OCI-LY1 (cell line): ENCODE results near the gene TOM1L2.

ENCODE experiments used
- H2AFZ ChIP-seq: fragments of 200-600 bp; sonication (generic), shearing (Covaris generic); 2 replicates; pipeline ENCODE4 v1.6.0; 2014; ENCODE audit warnings: antibody characterized with exemption, mild to moderate bottlenecking, low read length
- H3F3A ChIP-seq: fragments of 200-600 bp; sonication (generic), shearing (Covaris generic); 2 replicates; pipeline ENCODE4 v1.6.0; 2014; ENCODE audit warnings: mild to moderate bottlenecking, antibody characterized with exemption, low read length, moderate library complexity; ENCODE audit not compliant: insufficient read depth
- H3K27ac ChIP-seq: fragments of 200-600 bp; sonication (generic); 2 replicates; pipeline ENCODE4 v1.5.1; 2014; ENCODE audit warnings: low read length, mixed run types, mild to moderate bottlenecking, low read depth; ENCODE audit not compliant: poor library complexity, severe bottlenecking
- H3K27me3 ChIP-seq: fragments of 200-600 bp; sonication (generic); 2 replicates; pipeline ENCODE4 v1.6.0; 2014; ENCODE audit warnings: antibody characterized with exemption, mild to moderate bottlenecking, low read length, moderate library complexity; ENCODE audit not compliant: insufficient read depth
- H3K36me3 ChIP-seq: fragments of 200-600 bp; sonication (generic); 2 replicates; pipeline ENCODE4 v1.6.1; 2014; ENCODE audit warnings: mild to moderate bottlenecking, antibody characterized with exemption, low read length, moderate library complexity, mixed read lengths; ENCODE audit not compliant: insufficient read depth
- H3K4me1 ChIP-seq: fragments of 200-600 bp; sonication (generic); 2 replicates; pipeline ENCODE4 v1.5.1; 2014; ENCODE audit warnings: mild to moderate bottlenecking, low read length, moderate library complexity; ENCODE audit not compliant: insufficient read depth, severe bottlenecking
- H3K4me2 ChIP-seq: fragments of 200-600 bp; sonication (generic), shearing (Covaris generic); 2 replicates; pipeline ENCODE4 v1.6.1; 2014; ENCODE audit warnings: low read length
- H3K4me3 ChIP-seq: fragments of 200-600 bp; sonication (generic); 2 replicates; pipeline ENCODE4 v1.5.1; 2014; ENCODE audit warnings: low read length, low read depth, mild to moderate bottlenecking, mixed read lengths; ENCODE audit not compliant: poor library complexity, severe bottlenecking
- H3K79me2 ChIP-seq: fragments of 200-600 bp; shearing (Covaris generic); 2 replicates; pipeline ENCODE4 v1.6.1; 2016; ENCODE audit warnings: mixed run types, low read length, mixed read lengths; ENCODE audit not compliant: insufficient read depth
- H3K9ac ChIP-seq: fragments of 200-600 bp; sonication (generic), shearing (Covaris generic); 2 replicates; pipeline ENCODE4 v1.6.1; 2014; ENCODE audit warnings: mild to moderate bottlenecking, low read length, mixed read lengths
- H3K9me2 ChIP-seq: fragments of 200-600 bp; sonication (generic), shearing (Covaris generic); 2 replicates; pipeline ENCODE4 v1.6.1; 2014; ENCODE audit warnings: low read depth, mild to moderate bottlenecking, low read length, mixed read lengths
- H3K9me3 ChIP-seq: fragments of 200-600 bp; shearing (Covaris generic); 2 replicates; pipeline ENCODE4 v1.6.1; 2014; ENCODE audit warnings: low read length, mixed read lengths
- H4K20me1 ChIP-seq: fragments of 200-600 bp; sonication (generic), shearing (Covaris generic); 2 replicates; pipeline ENCODE4 v1.6.0; 2016; ENCODE audit warnings: mild to moderate bottlenecking, low read length; ENCODE audit not compliant: insufficient read depth
- CTCF ChIP-seq: fragments of 200-600 bp; sonication (generic), shearing (Covaris generic); IDR thresholded peaks from 2 replicates; pipeline ENCODE4 v1.5.1; 2017; ENCODE audit warnings: mild to moderate bottlenecking, antibody characterized with exemption, low read length, moderate library complexity, mixed read lengths
- EZH2 ChIP-seq: fragments of 200-600 bp; sonication (generic), shearing (Covaris generic); IDR thresholded peaks from 2 replicates; pipeline ENCODE4 v1.8.0; 2017; ENCODE audit warnings: borderline replicate concordance, mixed run types, mild to moderate bottlenecking, antibody characterized with exemption, low read length, moderate library complexity, mixed read lengths

TOM1L2 gene

GRCh38 chr17:18004345-18004744 lies 32.1 kb upstream of the TOM1L2 start:
- Histone ChIP-seq H3K79me2 (no peaks in the 10 kb centered on the region), H3K4me2 (no peak overlapping the region), H3K9ac (no peak overlapping the region), H4K20me1 (no peaks in the 10 kb centered on the region), H3K4me3 (no peak overlapping the region), H3K27ac (no peak overlapping the region), H3K9me3 (no peaks in the 10 kb centered on the region), H3K36me3 (peaks cover 22% of the 10 kb centered on the region; the same call in 1 of the 2 replicates), H3K4me1 (no peaks in the 10 kb centered on the region), H2AFZ (no peak overlapping the region), H3F3A (no peaks in the 10 kb centered on the region), H3K9me2 (no peaks in the 10 kb centered on the region), H3K27me3 (no peaks in the 10 kb centered on the region)
- no peak for TF ChIP-seq EZH2

GRCh38 chr17:18002171-18002570 lies 30.0 kb upstream of the TOM1L2 start:
- H3K4me1 ChIP-seq, result no peaks in the 10 kb centered on the region
- H3K27ac ChIP-seq, result no peak overlapping the region
- no peak overlapping the region for H2AFZ ChIP-seq
- H4K20me1 ChIP-seq, result no peaks in the 10 kb centered on the region
- TF ChIP-seq CTCF (no peak), EZH2 (no peak)
- no peaks in the 10 kb centered on the region for H3F3A ChIP-seq
- H3K79me2 ChIP-seq, result no peaks in the 10 kb centered on the region
- no peaks in the 10 kb centered on the region for H3K27me3 ChIP-seq
- H3K4me3 ChIP-seq, result no peak overlapping the region
- H3K4me2 ChIP-seq, result no peak overlapping the region
- H3K9me3 ChIP-seq, result no peaks in the 10 kb centered on the region
- H3K36me3 ChIP-seq, result 0 out of 2 replicates have a peak, but pooled peaks cover 9% of the 10 kb centered on the region
- H3K9ac ChIP-seq, result no peak overlapping the region
- H3K9me2 ChIP-seq, result no peaks in the 10 kb centered on the region

- Histone ChIP-seq H3K9ac (no peak overlapping the region), H3K4me1 (no peaks in the 10 kb centered on the region), H3K27ac (no peak overlapping the region), H3K27me3 (no peaks in the 10 kb centered on the region), H3F3A (no peaks in the 10 kb centered on the region), H3K4me3 (no peak overlapping the region), H3K9me2 (no peaks in the 10 kb centered on the region), H3K4me2 (no peak overlapping the region), H4K20me1 (no peaks in the 10 kb centered on the region), H3K9me3 (no peaks in the 10 kb centered on the region), H2AFZ (no peak overlapping the region), H3K79me2 (no peaks in the 10 kb centered on the region), H3K36me3 (no peaks in the 10 kb centered on the region)
- TF ChIP-seq EZH2, result no peak
- TF ChIP-seq CTCF, result no peak
These were observed 27.8 kb upstream of the TOM1L2 start for GRCh38 chr17:18000030-18000408.

- no peaks in the 10 kb centered on the region for H3K9me2 ChIP-seq
- H4K20me1 ChIP-seq, result no peaks in the 10 kb centered on the region
- no peaks in the 10 kb centered on the region for H3K9me3 ChIP-seq
- no peak overlapping the region for H3K4me2 ChIP-seq
- no peak overlapping the region for H3K4me3 ChIP-seq
- H3K36me3 ChIP-seq, result no peaks in the 10 kb centered on the region
- no peaks in the 10 kb centered on the region for H3F3A ChIP-seq
- H3K27me3 ChIP-seq, result no peaks in the 10 kb centered on the region
- no peak overlapping the region for H3K27ac ChIP-seq
- H2AFZ ChIP-seq, result no peak overlapping the region
- H3K9ac ChIP-seq, result no peak overlapping the region
- TF ChIP-seq EZH2 (no peak), CTCF (no peak)
- no peaks in the 10 kb centered on the region for H3K79me2 ChIP-seq
- H3K4me1 ChIP-seq, result no peaks in the 10 kb centered on the region
These were observed 27.3 kb upstream of the TOM1L2 start for GRCh38 chr17:17999364-18000029.
